ENCODE measurements around the gene RRAGC.
"Not testable (repeated sequence)": the region's sequence is repeated elsewhere in the genome, so short reads cannot be mapped to it uniquely, and the experiment has no call there.

RRAGC gene

GRCh38 chr1:38817267-38818174, 42.1 kb downstream of the RRAGC start:
- ATAC-seq, result no peak

DNA sequence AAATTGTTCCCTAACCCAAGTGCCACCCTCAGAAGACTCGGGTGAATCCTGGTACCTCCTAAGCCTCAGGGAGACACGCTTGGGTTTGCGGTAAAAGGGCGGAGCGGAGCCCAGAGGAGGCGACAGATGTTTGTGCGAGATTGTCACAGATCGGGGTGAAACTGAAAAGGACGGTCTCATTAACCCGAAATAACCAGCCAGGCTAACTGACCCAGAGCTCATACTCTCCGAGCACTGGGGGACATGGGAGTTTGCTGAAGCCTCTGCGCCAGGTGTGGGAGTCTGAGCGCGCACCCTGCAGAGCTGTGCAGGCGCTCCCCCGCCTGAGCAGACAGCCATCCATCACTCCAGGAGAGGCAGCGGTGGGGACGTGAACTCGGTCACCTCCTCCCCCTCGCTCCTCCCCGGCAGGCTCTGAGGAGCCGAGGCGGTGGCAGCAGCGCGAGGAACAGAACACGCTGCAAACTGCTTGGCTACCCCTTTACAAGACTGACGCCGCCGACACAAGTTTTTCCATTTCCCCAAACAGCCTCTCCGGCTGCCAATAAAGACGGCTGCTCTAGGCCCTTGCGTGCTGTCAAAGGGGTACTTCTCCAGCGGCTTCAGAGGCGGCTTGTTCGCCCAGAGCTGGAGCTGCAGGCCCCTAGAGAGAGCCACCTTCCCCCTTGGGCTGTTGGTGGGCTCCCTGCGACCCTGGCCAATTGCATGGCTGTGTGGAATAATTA, 43.5 kb downstream of the RRAGC start:
- ATAC-seq, result peak; percentile 30 to 44

GRCh38 chr1:38814984-38815464, 44.5 kb downstream of the RRAGC start:
- ATAC-seq, result no peak

- ATAC-seq, result no peak
Observed at GRCh38 chr1:38814444-38814983, 45.1 kb downstream of the RRAGC start.

DNA sequence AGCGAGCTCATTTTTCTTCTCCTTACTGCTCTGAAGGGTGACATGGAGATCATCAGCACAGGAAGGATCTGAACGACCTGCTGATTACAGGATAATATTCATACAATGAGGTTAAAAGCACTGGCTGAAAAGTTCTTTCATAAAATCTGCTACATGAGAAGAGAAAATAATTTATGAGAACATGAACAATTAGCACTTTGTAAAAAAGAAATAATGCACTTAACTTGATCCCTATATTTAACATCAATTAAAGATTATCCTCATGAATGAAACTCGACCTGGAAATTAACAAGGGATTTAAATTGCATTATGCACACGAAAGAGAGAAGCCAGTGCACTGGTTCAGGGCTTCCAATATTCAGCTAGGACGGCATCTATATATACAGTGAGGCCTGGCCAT, 46.6 kb downstream of the RRAGC start:
- ATAC-seq, result no peak

- ATAC-seq, result not testable (repeated sequence)
Observed at GRCh38 chr1:38811466-38811865, 48.1 kb downstream of the RRAGC start.

GRCh38 chr1:38806090-38806489, 53.5 kb downstream of the RRAGC start:
- no peak for ATAC-seq

- no peak for ATAC-seq
Observed at GRCh38 chr1:38805036-38805435, 54.5 kb downstream of the RRAGC start.

DNA sequence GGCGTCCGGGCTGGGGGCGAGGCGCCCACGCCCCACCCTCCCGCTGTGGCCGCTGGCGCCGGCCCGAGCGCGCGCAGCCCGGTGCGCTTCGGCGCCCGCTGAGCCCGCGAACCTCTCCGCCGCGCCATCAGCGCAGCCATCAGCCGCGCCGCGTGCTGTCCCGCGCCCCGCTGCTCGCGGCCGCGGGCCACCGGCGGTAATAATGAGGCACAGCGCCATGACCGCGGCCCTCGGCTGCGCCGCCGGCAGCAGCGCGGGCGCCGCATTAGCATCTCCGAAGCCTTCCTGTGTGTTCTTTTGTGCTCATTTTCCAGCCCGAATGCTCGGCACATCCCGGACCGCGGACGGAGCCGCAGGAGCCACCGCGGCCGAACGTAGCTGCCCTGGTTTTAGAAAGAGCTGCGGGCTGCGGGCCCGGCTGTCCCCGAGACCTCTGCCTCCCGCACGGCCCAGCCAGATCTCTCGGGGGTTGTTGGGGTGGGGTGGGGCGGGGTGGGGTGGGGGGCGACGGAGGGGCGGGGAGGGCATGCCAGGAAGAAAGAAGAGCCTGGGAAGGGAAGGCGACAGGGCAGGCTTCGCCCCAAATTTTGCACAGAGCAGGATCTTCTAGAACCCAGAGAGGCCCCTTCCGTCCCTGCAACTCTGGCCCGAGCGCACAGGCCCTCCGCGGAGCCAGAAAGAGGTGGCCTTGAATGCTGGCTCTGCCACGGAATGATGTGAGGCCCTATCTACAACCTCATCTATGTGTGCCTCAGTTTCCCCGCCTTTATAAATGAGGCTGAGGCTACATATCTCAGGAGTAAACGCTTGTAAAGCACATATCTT, 55.3 kb downstream of the RRAGC start:
- ATAC-seq, result no peak

GRCh38 chr1:38803647-38804046, 55.9 kb downstream of the RRAGC start:
- no peak for ATAC-seq

- ATAC-seq, result no peak
Observed at GRCh38 chr1:38800720-38801671, 58.6 kb downstream of the RRAGC start.

DNA sequence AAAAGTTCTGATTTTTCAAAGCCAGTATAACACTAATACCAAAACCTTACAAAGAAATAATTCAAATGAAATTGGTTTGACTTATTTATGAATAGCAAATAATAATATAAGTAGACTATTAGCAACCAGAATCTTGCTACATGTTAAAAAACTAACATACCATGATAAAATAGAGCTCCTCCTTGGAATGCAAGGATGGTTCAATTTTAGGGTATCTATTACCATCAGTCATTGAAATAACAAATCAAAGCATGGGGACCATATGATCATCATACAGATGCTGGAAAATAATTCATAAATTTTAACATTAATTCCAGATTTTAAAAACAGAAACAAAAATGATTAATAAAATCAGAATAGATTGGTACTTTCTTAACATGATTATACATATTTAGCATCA, 66.3 kb downstream of the RRAGC start:
- no peak for ATAC-seq

- ATAC-seq, result no peak
Observed at GRCh38 chr1:38791892-38792291, 67.7 kb downstream of the RRAGC start.

DNA sequence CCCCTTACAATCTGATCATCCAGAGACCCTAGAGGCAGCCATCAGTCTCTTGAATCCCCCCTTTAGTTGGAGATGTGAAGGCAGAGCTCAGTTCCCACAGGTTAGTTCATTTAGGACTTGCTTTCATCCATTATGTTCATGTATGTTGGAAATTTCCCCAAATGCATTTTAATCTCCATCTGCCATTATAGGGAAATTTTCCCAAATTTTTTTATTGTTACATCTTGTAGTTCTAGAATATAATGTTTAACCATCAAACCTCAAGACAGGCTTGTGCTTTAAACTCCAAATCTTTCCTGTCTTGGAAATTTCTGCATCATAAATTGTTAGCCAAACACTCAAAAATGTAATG, 68.4 kb downstream of the RRAGC start:
- ATAC-seq, result no peak

DNA sequence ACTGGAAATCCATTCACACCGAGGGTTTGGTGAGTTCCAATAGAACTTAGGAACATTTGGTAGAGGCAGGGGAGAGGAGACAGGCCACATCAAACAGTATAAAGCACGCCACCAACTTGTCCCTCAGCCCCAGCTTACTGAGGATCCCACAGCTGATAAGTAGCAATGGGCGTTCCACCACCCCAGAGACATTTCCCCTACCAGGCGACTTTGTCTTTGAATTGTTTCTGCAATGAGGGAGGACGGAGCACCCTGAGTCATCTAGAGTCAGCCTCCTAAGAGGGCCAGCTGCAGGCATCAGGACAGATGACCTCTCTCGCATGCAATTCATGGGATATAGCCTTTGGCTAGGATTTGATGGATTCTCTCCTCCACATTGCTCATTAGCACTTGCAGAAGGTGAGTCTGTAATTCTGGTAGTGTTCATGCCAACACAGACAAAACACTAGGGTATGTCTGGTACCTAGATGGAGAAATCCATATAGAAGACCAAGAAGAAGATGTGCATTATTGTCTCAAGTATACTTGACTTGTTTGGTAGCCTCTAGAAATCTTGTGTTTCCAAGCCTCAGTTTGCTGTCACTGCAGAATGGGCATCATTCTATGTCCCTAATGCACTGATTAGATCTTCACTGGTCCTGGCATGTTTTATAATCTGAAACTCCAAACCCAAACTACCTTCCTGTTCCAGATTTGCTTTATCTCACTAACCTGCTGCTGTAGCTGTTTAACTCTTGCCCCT, 69.0 kb downstream of the RRAGC start:
- no peak for ATAC-seq

DNA sequence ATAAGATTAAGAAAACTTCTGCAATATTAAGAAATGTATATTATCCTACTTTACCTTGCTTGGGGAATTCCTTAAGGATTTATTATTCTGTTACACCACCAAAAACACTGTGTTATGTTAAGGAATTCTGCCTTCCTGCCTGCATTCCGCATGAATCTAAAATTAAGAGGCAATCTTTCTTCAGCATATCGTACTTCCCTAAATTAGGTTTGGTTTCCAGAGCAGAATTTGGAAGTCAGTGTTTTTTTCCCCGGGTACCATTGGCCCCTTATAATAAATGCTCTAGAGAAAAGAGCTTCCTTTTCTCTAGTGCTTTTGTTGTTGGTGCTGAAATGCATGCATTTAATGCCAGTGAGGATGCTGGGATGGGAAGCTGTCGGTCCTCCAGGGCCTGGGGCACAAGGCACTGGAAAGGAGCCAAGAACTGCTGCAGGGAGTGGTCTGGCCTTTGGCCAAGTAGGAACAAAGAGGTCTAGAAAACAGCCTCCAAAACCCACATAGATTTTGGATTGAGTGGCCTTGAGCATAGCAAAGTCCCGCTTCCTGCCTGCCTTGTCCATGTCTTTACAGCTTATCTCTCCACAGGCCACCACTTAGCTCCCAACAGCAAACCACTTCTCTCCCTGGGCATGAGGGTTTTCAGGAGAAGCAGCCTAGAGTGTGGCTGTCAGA, 69.9 kb downstream of the RRAGC start:
- ATAC-seq, result no peak

DNA sequence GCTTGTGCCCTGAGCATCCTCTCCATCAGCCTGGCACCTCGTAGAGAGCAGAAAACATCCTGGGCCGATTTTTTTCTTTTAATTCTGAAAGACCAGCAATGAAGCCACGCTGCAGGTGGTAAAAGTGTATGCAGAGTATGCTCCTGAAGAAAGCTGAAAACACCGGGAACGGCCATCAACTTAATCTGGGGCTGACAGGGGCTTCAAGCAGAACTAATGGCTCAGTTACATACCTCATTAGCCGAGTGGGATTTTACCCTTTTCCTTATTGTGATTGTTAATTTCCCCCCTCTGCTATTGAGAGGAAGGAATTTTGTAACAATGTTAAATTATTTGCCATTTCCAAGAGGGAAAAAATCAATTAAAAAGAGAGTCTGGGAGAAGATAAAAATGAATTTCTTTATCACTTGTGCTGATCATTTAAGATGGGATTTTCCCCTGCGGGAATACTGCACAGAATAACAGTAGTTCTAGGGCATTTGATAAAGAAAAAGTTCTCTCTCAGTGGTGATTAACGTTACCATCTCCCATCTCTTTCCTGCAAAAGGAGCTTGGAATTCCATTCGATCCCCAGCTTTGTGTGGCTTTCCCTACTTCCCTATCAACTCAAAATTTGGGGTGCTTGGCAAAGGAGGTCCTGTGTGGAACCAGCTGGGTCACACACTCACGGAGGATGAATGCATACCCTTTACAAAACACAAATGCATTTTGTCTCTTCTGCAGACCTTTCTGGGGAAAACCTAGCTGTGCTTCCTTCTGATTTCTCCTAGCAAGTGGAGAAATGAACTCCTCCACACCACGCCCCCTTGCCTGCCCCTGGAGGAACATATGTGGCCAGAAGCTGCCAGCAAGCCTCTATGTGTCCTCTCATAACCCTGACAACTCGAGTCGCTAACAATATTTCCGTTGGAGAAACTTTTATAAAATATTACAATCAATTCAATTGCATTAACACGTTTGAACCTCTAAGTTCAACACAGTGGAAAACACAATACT, 70.9 kb downstream of the RRAGC start:
- ATAC-seq, result no peak
